NCI-H2107 treated with DMSO at 0.1 percent for 48 hours (cell line): ENCODE data around the gene UBIAD1.
A peak's percentile ranks its signal among the peaks of the same experiment; 100 is the strongest.
"Not testable (repeated sequence)": the region's sequence is repeated elsewhere in the genome, so short reads cannot be mapped to it uniquely, and the experiment has no call there.

Experiments
- DNase-seq: peaks from one replicate; lab custom pipeline; 2025; ENCODE audit not compliant: unreplicated experiment; lab: John Stamatoyannopoulos, UW

UBIAD1 gene

DNA sequence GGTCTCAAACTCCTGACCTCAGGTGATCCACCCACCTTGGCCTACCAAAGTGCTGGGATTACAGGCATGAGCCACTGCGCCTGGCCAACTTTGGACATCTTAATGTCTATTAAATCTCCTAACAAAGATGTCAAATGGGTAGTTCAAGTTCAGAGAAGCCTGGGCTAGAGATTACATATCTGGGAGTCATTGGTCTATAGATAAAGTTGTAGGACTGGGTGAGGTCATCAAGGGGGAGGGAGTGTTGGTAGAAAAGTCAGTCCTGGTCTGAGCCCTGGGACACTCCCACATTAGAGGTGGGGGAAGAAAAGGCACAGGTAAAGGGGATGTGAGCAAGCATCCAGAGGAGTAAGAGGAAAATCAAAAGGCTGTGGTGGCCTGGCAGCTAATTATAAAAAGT is 6.6 kb downstream of the UBIAD1 start:
- no peak for DNase-seq

DNA sequence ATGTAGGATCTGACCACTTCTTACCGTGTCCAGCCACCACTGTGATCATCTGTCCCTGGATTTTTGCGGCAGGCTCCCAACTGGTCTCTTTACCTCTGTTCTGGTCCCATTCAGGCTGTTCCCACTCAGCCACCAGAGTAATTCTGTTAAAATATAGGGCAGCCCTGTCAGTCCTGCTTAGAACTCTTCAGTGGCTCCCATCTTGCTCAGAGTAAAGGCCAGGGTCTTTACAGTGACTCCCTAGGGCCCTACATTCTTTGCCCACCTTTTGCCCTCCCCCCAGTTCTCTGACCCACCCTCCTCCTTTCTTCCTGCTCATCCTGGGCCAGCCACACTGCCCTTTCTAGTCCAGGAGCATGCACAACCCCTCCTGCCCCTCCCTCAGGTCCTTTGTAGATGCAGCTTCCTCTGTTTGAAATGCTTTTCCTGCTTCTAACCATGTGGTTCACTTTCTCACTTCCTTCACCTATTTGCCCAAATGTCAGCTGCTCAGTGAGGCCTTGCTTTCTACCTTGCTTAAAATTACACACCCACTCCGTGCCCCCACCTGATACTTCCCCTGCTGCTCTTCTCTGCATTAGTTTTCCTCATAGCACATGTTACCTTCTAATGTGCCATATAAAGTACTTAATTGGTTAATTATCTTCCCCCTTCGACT is 7.8 kb downstream of the UBIAD1 start:
- DNase-seq, result no peak

DNA sequence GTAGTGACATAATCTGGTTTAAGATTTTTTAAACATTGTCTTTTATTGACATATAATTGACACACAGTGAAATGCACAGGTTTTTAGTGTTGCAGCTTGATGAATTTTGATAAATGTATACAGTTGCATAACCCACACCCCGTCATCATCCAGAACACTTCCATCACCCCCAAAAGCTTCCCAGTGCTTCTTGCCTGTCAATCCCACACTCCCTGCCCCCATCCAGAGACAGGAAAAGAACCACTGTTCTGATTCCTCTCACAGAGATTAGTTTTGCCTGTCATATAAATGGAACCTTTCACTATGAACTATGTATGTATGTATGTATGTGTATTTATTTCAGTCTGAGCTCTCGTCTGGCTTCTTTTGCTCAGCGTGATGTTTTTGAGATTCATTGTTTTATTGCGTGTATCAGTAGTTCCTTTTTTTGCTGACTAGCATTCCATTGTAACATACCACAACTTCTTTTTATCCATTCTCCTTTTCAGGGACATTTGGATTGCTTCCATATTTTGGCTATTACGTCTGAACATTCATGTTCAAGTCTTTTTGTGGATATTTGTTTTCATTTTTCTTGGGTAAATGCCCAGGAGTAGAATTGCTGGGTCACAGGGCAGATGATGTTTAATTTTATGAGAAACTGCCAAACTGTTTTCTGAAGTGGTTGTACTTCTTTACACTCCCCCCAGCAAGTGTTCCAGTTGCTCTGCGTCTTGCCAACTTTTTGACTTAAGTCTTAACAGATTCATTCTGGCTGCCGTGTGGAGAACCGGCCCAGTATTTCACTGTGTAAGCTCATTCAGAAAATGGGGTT is 8.7 kb downstream of the UBIAD1 start:
- DNase-seq, result no peak

DNA sequence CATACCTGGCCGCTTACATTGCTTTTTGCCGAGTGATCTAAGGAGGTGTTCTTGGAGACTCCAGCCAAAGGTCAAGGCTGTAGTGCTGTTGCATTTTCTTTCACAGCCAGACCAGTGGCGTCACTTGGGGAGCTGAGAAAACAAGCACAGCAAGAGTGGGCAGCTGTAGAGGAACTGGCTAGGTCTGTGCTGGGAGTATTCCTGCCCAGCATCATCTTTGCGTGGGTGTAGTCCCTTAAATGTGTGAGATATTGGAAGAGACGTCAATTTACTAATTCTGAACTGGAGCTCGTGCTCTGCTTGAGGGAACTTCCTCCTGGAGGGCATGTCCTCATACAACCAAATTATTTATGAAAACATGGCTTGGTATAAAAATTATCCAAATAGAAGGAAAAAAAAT is 10.2 kb downstream of the UBIAD1 start:
- DNase-seq, result no peak

DNA sequence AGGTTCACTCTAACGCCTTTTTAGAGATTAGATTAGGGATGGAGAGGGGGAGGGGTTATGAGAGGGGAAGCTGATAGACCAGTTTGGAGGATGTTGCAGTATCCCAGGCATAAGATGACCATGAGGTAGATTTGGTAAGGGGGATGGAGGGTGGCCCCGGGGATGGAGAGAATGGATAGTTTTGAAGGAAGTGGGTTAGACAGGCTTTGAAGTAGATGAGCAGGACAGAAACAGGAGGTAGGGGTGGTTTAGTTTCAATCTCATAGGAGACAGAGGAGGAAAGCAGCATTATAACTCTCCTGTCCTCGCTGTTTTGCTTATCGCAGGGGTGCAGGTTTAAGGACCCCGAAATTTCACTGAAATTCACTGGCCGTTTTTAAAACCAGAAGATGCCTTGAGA is 11.8 kb downstream of the UBIAD1 start:
- DNase-seq, result no peak

DNA sequence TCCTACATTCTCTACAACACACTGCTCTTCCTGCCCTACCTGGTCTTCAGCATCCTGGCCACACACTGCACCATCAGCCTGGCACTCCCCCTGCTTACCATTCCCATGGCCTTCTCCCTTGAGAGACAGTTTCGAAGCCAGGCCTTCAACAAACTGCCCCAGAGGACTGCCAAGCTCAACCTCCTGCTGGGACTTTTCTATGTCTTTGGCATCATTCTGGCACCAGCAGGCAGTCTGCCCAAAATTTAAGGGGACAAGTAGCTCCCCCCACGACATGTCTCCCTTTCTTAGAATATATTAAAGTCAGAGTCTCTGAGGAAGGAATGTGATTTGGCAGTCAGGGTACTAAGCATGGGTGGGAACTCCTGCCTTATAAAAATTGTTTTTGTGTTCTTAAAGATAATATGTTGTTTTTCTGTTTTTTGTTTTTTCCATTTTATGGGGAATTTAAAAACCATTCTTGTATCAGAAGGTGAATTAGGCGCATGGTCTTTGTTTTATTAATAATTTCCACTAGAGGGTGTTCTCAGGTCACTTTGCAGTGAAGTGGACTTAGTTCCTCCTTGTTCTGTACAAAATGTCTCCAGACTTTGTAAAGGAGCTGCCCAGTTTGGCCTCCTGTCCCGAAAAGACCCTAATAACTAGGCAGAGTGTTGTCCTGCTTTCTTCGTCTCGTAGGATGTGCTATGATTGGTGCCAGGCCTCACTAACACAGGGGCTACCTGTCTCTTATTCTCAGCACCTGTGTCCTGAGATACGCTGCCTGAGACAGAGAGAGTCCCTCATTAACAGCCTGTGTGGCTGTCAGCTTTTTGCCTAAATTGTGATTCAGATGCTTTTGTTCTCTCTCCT is 13.1 kb downstream of the UBIAD1 start:
- DNase-seq, result peak; percentile 36

DNA sequence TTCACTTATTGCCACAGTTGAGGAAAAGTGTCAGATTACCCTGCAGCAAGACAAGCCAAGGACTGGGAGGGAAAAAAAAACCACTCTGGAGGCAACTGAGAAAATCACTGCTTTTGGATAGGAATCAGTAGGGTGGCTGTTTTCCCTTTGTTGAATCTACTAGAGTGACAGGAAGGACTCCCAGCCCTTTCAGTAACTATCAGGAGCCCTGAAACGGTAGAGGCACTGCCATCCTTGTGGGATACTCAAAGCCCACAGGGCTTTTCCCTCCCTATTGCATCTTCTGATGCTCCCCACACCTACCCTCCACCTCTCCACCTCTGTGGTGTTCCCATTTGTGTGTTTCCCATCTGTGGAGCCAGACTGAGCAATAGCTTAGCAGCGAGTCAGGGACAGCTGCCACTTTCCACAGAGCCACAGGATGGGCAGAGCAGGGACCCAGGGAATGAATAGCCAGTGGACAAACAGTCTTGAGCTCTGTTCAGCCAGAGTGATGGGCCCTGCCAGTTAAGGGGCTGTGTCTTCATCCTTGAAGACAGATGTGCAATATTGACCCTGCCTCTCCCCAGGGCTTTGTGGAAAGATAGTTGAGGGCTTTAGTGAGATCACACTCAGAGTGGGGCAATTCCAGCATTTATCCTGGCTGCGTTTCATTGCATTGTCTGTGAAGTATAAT is 13.9 kb downstream of the UBIAD1 start:
- peak; percentile 72 for DNase-seq

DNA sequence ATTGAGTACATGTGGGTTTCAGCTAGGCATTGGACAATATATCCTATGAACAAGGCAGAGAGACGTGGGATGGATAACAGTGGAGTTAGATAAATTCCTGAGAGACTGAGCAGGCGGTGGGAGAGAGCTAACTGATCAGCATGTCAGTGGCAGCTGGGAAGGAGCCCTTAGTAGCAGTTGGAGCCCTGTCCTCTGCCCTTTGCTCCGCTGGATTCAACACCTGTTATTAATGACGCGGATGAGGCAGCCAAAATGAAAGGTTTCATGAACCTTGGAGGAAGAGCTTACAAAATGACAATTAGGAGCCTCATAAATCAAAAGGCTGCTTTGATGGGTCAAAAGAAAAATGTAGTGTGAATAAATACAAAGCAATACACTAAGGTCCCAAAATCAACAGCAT is 16.1 kb downstream of the UBIAD1 start:
- no peak for DNase-seq

DNA sequence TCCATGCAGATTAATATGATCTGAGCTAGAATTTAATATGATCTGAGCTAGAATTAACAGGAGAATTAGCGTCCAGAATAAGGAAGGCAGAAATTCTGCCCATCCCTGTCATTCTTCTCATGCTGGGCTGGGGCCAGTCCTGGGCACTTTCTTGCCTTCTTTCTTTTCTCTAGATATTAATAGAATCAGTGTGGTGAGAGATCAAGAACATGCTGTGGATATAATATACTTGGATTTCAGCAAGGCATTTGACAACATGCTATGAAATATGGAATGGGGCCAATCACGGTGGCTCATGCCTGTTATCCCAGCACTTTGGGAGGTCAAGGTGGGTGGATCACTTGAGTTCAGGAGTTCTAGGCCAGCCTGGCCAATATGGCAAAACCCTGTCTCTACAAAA is 18.1 kb downstream of the UBIAD1 start:
- DNase-seq, result no peak

DNA sequence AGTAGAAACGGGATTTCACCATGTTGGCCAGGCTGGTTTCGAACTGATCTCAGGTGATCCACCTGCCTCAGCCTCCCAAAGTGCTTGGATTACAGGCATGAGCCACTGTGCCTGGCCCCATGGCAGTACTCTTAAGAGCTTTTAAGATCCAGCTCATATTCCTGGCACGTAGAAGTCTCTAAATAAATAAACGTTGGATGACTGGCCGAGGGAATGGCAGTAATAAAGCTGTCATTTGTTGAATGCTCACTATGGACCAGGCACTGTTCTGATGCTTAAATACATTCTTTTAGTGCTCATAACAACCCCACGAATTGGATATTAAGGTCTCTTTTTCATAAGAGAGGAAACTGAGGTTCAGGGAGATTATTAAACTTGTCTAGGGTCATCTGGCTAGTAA is 20.9 kb downstream of the UBIAD1 start:
- no peak for DNase-seq

DNA sequence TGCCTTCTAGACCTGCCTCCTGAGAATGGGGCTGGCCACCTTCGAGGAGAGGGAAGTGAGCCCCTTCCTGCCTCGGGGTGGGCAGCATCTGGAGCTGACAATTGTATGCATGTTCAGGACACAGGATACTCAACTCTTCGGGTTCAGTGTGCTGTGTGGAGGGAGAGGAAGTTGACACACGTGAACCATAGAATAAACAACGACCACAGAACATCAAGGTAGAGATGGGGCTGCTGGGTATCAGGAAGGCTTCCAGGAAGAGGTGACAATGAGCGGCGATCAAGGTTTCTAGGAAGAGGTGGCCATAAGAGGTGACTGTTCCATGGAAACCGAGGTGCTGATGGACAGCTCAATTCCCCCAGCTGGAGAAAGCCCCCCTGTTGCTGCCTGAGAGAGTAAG is 22.0 kb downstream of the UBIAD1 start:
- DNase-seq, result no peak

DNA sequence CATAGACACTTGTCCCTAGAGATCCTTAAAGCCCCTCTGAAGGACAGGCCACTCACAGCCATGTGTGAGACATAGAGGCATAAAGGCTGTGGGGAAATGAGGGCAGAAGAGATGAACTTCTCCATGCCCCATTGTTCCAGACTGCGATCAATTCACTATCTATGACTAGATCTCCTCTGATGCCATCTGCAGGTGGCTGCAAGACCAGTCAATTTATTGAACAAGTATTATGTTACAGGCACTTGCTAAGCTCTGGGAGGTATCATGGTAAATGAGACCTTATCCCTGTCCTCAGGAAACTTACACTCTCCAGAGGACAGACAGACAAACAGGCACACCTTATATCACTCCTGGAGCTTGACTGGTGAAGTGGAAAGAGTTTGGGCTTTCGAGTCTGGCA is 22.9 kb downstream of the UBIAD1 start:
- no peak for DNase-seq

DNA sequence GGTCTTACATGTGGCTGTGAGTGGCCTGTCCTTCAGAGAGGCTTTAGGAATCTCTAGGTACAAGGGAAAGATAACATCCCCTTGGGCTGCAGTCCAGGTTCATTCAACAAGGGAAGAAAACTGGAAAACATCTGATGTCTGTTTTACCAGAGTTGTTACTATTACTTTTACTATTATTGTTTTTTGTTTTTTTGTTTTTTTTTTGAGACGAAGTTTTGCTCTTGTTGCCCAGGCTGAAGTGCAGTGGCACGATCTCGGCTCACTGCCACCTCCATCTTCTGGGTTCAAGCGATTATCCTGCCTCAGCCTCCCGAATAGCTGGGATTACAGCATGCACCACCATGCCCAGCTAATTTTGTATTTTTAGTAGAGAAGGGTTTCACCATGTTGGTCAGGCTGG is 24.8 kb downstream of the UBIAD1 start:
- not testable (repeated sequence) for DNase-seq

DNA sequence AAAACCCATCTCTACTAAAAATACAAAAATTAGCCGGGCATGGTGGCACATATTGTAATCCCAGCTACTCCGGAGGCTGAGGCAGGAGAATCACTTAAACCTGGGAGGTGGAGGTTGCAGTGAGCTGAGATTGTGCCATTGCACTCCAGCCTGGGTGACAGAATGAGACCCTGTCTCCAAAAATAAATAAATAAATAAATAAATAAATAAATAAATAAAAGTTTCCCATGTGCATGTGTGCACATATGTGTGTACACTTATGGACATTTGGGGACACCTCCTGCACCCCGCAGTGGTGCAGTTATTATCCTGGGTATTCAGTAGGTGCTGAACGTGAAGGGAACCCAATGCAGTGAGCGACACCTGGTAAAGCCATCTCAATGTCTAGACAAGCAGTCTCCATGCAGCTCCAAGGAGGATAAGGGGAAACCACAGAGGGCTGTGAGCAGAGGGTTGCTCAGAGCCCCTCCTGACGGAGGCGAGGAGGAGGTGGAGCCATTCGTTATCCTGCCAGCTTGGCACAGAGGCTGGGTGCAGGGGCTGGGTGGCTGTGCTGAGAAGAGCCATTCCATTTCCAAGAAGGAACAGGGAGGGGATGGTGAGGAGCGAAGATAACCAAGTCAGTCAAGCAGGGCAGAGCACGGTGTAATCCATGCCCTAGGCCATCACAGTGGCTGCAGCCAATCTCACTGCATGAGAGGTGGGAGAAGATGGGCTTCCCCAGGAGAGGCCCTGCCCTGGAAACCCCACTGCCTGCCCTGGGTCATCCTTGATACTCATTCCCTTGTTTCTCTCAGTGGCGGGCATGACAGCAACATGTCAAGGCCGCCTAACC is 25.6 kb downstream of the UBIAD1 start:
- no peak for DNase-seq

DNA sequence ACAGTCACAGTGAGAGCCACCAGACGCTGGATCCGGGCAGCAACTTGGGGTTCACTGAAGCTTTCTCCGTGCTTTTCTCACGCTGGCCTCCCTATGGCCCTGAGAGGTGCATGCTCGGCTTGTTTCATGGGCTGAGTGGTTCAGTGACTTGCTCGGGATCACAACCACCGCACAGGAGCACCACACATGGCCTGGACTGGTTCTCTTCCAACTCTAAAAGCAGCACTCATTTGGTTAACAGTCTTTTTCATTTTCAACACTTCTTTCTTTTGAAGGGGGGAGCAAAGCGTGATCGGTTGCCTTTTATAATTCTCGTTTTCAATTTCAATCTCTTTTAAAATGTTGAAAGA is 26.2 kb downstream of the UBIAD1 start:
- DNase-seq, result no peak

DNA sequence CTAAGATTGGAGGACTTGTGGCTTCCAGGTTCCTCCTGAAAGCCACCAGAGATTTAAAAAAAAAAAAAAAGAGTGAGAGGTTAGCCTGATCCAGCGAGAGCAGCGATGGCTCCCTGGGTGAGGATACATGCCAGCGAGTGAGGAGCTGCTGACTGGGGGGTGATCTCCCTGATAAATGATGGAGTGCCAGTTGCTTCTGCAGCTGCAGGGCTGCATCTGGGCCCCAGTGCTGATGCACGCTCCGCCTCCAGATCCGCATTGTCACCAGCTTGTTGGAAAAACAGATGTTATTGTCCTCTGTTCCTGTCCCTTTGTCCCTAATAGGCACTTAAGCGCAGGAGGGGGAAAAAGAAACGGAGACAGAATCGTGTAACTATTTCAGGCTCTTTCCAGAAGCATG is 28.6 kb downstream of the UBIAD1 start:
- no peak for DNase-seq

DNA sequence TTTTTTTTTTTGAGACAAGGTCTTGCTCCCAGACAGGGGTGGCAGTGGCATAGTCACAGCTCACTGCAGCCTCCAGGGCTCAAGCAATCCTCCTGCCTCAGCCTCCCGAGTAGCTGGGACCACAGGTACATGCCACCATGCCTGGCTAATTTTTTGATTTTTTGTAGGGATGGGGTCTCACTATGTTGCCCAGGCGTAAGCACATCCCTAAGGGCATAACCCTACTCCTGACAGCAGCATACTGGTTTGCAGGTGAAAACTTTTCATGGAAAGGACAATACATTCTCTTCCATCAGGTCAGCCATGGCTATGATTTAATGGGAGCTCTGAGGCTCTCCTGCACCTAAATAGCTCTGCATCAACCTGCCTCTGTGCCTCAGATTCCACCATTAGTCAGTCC is 29.4 kb downstream of the UBIAD1 start:
- no peak for DNase-seq

DNA sequence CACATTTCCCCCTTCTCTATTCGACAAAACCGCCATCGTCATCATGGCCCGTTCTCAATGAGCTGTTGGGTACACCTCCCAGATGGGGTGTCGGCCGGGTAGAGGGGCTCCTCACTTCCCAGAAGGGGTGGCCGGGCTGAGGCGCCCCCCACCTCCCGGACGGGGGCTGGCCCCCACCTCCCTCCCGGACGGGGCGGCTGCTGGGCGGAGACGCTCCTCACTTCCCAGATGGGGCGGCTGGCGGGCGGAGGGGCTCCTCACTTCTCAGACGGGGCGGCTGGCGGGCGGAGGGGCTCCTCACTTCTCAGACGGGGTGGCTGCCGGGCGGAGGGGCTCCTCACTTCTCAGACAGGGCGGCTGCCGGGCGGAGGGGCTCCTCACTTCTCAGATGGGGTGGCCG is 32.5 kb downstream of the UBIAD1 start:
- DNase-seq, result not testable (repeated sequence)

DNA sequence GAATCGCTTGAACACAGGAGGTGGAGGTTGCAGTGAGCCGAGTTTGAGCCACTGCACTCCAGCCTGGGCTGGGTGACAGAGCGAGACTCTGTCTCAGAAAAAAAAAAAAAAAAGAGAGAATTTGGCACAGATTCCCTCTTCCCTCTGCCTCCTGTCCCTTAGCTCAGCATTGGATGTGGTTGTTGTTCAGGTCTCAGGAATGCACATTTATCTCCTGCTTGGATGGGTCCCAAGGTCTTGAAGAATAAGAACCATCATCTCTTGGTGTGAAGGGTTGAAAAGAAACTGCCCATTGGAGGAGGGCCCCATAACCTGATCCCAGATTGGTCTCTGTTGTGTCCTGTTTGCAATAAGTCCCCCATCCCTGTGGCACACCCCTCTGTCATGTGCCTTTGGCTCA is 34.9 kb downstream of the UBIAD1 start:
- no peak for DNase-seq

DNA sequence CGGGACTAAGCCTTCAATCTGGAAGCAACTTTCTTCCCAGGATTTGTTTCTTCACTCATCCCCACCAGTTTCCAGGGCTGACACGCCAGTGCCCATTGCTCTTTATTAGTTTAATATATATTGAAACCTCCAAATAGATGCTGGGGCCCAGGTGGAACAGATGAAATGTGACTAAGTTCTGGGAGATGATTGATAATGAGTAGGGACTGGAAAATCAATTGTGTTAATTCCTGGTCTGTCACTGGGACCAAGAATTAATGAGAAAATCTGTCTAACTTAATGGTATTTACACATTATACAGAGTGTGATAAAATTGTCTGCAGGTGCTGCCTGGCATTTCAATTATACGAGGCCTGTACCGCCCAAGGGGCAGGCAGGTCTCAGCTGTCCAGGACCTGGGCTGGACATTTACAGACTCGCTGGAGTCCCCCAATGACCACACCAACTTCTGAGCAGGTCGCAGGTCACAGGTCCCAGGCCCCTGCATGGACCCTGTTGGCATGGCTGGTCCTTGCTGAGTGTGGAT is 35.8 kb downstream of the UBIAD1 start:
- no peak for DNase-seq
